ENCODE data around the gene MMP21. TPM values are rescaled to one million over a fixed set of nuclear protein-coding genes. Genes with fewer than 3 reads are reported as not detected.

MMP21 gene
- total RNA-seq, 4 donors from 2014 or later: 0.67 TPM; not detected in 3

- no peak overlapping the region for H3K27ac ChIP-seq
- intact Hi-C loops (cut with DNase I): loop anchor here (10.0 kb wide), 1 partner anchor 106 kb away; the partner anchor contains the start of gene EDRF1
- no peaks in the 10 kb centered on the region for H3K36me3 ChIP-seq
- TF ChIP-seq CTCF (IDR thresholded peaks at IDR 0.05): no peak
- TF ChIP-seq POLR2A (IDR thresholded peaks at IDR 0.05): no peak
- no peak for DNase-seq
- H3K4me1 ChIP-seq: peaks cover 27% of the 10 kb centered on the region in 2 donors
- no peaks in the 10 kb centered on the region for H3K9me3 ChIP-seq
- H3K4me3 ChIP-seq (replicated peaks in 1 of 3): no peak overlapping the region
- H3K27me3 ChIP-seq: no peaks in the 10 kb centered on the region
- 63 to 67% methylated on average over 1 of the region's 1 CpG for WGBS, 2 donors
Observed at GRCh38 chr10:125820701-125821100, 45.1 kb upstream of the MMP21 start.

GRCh38 chr10:125817337-125817946 is 41.8 kb upstream of the MMP21 start:
- Histone ChIP-seq H3K27ac (no peak overlapping the region), H3K4me3 (replicated peaks in 1 of 3) (no peak overlapping the region), H3K9me3 (no peaks in the 10 kb centered on the region), H3K27me3 (no peaks in the 10 kb centered on the region), H3K36me3 (peaks cover 11 to 12% of the 10 kb centered on the region in 2 donors), H3K4me1 (peaks cover 7 to 10% of the 10 kb centered on the region in 2 donors)
- intact Hi-C loops (cut with DNase I): no loop called here
- no peak for DNase-seq
- TF ChIP-seq POLR2A (IDR thresholded peaks at IDR 0.05) (no peak), CTCF (IDR thresholded peaks at IDR 0.05) (no peak)
- WGBS, 2 donors: 91 to 93% methylated on average over 6 of the region's 6 CpGs

- DNase-seq: no peak
- intact Hi-C loops (cut with DNase I): no loop called here
- H3K27me3 ChIP-seq: no peaks in the 10 kb centered on the region
- peaks cover 0 to under 1% of the 10 kb centered on the region in 2 donors for H3K4me1 ChIP-seq
- 90 to 92% methylated on average over 4 of the region's 4 CpGs for WGBS, 2 donors
- H3K36me3 ChIP-seq: peaks cover 11 to 12% of the 10 kb centered on the region in 2 donors
- H3K27ac ChIP-seq: no peak overlapping the region
- no peak overlapping the region for H3K4me3 ChIP-seq (replicated peaks in 1 of 3)
- TF ChIP-seq POLR2A (IDR thresholded peaks at IDR 0.05) (no peak), CTCF (IDR thresholded peaks at IDR 0.05) (no peak)
- no peaks in the 10 kb centered on the region for H3K9me3 ChIP-seq
Observed at GRCh38 chr10:125816548-125816947, 40.9 kb upstream of the MMP21 start.

DNA sequence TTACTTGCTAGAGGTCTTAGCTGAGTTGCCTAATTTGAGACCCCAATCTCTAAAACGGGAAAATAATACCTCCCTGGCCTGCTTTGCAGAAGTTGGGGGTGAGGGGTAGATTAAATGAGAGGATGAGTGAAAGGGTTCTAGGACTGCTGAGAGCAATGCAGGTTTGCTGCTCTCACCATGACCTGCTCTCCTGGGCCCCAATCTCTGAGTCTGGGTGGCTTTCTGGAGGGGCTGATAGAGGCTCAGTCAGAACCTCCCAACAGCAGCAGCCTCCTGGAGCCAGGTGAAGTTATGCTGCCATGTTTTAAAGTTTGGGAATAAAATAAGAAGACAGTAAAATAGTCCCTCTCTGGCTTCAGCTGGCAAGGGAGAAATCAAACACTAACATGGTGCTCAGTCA is 40.1 kb upstream of the MMP21 start:
- WGBS, 2 donors: 0 to 50% methylated on average over 1 of the region's 1 CpG
- H3K4me1 ChIP-seq: no peaks in the 10 kb centered on the region
- intact Hi-C loops (cut with DNase I): no loop called here
- no peak overlapping the region for H3K4me3 ChIP-seq (replicated peaks in 1 of 3)
- H3K9me3 ChIP-seq: no peaks in the 10 kb centered on the region
- DNase-seq: no peak
- no peak for TF ChIP-seq POLR2A (IDR thresholded peaks at IDR 0.05)
- TF ChIP-seq CTCF (IDR thresholded peaks at IDR 0.05): no peak
- no peaks in the 10 kb centered on the region for H3K27me3 ChIP-seq
- H3K27ac ChIP-seq: no peak overlapping the region
- H3K36me3 ChIP-seq: peaks cover 11 to 12% of the 10 kb centered on the region in 2 donors

DNA sequence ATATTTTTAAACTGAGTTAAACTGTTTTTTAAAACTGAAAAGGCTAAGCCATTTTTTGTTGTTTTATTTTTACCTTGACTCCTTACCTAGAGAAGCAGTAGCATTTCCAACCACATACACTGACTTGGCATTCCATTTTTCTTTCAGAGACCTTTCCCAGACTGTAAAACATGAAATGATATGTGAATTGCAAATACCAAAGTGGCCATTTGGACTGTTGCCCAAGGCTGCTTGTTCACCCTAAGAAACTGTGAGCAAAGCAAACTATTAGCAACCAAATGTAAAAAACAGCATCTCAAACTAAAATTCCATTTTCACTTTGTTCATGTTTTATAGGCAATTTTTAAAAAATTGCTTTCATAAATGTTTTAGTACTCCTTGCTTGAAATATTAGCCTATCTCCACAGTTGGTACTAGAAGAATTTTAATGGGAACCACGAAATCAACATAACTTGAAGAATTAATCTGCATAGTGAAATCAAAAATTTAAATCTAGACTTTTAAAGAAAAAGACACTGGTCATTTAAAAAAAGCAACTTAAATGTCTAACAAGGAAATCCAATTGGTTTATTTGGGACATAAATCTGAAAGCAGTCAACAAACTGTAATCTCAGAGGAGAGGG is 36.6 kb upstream of the MMP21 start:
- H3K27me3 ChIP-seq: no peaks in the 10 kb centered on the region
- DNase-seq: no peak
- H3K27ac ChIP-seq: no peak overlapping the region
- H3K4me3 ChIP-seq (replicated peaks in 1 of 3): no peak overlapping the region
- no peak for TF ChIP-seq CTCF (IDR thresholded peaks at IDR 0.05)
- TF ChIP-seq POLR2A (IDR thresholded peaks at IDR 0.05): no peak
- no peaks in the 10 kb centered on the region for H3K4me1 ChIP-seq
- peaks cover 11 to 25% of the 10 kb centered on the region in 2 donors for H3K36me3 ChIP-seq
- WGBS, 2 donors: 86 to 99% methylated on average over 1 of the region's 1 CpG
- intact Hi-C loops (cut with DNase I): no loop called here
- no peaks in the 10 kb centered on the region for H3K9me3 ChIP-seq

Data from thyroid gland (tissue), 4 donors.